ENCODE measurements around the gene APOOL.
"Not testable (repeated sequence)": the region's sequence is repeated elsewhere in the genome, so short reads cannot be mapped to it uniquely, and the experiment has no call there.

Gene APOOL

DNA sequence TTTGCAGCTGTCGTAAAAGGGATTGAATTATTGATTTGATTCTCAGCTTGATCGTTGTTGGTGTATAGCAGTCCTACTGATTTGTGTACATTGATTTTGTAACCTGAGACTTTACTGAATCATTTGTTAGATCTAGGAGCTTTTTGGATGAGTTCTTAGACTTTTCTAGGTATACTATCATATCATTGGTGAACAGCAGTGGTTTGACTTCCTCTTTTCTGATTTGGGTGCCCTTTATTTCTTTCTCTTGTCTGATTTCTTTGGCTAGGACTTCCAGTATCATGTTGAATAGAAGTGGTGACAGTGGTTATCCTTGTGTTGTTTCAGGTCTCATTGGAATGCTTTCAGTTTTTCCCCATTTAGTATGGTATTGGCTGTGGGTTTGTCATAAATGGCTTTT, 8.4 kb downstream of the APOOL start:
- in situ Hi-C loops (cut with MboI; ENCODE audit: low sequenced_read_pairs, unreplicated experiment), result no loop called here
- DNase-seq (ENCODE audit: low spot score), result no peak

DNA sequence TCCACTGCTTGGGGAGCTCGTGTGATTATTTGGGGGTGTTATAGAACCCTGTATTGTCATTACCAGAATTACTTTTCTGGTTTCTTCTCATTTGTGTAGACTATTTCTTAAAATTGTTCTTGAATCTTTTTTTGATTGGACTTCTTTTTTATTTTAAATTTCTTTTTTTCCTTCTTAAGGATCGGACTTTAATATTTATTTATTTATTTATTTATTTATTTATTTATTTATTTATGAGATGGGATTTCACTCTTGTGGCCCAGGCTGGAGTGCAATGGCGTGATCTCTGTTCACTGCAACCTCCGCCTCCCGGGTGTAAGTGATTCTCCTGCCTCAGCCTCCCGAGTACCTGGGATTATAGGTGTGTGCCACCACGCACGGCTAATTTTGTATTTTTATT, 11.7 kb downstream of the APOOL start:
- in situ Hi-C loops (cut with MboI; ENCODE audit: low sequenced_read_pairs, unreplicated experiment); DNase-seq (ENCODE audit: low spot score): not testable (repeated sequence)

More for the DNA sequence above, 8.4 kb downstream of the APOOL start:
- TF ChIP-seq, protein P1, sequence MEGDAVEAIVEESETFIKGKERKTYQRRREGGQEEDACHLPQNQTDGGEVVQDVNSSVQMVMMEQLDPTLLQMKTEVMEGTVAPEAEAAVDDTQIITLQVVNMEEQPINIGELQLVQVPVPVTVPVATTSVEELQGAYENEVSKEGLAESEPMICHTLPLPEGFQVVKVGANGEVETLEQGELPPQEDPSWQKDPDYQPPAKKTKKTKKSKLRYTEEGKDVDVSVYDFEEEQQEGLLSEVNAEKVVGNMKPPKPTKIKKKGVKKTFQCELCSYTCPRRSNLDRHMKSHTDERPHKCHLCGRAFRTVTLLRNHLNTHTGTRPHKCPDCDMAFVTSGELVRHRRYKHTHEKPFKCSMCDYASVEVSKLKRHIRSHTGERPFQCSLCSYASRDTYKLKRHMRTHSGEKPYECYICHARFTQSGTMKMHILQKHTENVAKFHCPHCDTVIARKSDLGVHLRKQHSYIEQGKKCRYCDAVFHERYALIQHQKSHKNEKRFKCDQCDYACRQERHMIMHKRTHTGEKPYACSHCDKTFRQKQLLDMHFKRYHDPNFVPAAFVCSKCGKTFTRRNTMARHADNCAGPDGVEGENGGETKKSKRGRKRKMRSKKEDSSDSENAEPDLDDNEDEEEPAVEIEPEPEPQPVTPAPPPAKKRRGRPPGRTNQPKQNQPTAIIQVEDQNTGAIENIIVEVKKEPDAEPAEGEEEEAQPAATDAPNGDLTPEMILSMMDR (IDR thresholded peaks at IDR 0.05; ENCODE audit: borderline replicate concordance, control extremely low read depth, extremely low read depth, insufficient read depth, missing control alignments), result no peak

DNA sequence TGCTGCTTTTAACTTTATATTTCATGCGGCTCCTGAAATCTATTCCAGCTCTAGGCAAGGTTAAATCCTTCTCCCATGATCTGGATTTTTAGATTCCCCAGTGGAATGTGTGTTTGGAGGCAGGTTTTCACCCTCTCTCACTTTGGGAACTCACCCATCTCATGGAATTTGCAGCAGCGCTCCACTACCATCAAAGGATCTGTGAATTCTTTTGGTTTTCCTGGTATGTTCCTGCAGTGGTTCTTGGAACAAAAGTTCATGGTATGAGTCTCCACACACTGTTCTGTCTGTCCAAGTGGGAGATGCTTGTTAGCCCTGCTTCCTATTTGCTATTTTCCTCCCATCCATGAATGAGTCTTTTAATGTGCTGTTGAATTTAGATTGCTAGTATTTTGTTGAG, 14.0 kb downstream of the APOOL start:
- in situ Hi-C loops (cut with MboI; ENCODE audit: low sequenced_read_pairs, unreplicated experiment), result no loop called here
- TF ChIP-seq, protein P1 (IDR thresholded peaks at IDR 0.05; ENCODE audit: borderline replicate concordance, control extremely low read depth, extremely low read depth, insufficient read depth, missing control alignments), result no peak
- DNase-seq (ENCODE audit: low spot score), result no peak

DNA sequence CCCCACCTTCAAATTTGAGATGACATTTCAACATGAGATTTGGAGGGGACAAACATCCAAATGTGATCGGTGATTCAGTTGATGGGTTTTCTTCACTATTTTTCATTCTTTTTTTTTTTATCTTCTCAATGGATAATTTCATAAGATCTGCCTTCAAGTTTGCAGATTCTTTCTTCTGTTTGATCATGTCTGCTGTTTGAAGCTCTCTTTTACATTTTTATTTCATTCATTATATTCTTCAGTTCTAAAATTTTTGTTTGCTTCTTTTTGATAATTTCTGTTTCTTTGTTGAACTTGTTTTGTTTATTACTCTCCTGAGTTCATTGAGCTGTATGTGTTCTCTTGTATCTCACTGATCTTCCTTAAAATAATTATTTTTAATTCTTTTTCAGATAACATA, 14.8 kb downstream of the APOOL start:
- DNase-seq (ENCODE audit: low spot score), result no peak
- in situ Hi-C loops (cut with MboI; ENCODE audit: low sequenced_read_pairs, unreplicated experiment), result no loop called here
- TF ChIP-seq, protein P1 (IDR thresholded peaks at IDR 0.05; ENCODE audit: borderline replicate concordance, control extremely low read depth, extremely low read depth, insufficient read depth, missing control alignments), result no peak

DNA sequence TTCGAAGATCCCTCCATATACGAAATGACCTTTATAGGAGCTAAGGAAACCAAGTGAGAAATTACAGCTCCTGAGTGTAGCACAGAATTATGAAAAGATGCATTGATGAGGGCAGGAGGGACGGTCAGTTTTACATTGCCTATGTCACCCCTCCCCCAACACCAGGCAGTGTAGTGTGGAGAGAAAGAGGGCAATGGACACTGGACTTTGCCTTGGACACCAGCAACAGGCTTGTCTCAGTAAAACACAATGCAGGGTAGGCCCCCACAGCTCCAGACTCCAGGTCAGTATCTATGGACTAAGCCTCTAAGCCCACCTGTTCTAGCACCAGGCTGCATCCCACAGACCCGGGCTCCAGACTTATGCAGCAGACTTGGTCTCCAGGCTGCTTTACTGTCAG, 16.5 kb downstream of the APOOL start:
- TF ChIP-seq, protein P1 (IDR thresholded peaks at IDR 0.05; ENCODE audit: borderline replicate concordance, control extremely low read depth, extremely low read depth, insufficient read depth, missing control alignments), result no peak
- no peak for DNase-seq (ENCODE audit: low spot score)
- in situ Hi-C loops (cut with MboI; ENCODE audit: low sequenced_read_pairs, unreplicated experiment), result no loop called here

DNA sequence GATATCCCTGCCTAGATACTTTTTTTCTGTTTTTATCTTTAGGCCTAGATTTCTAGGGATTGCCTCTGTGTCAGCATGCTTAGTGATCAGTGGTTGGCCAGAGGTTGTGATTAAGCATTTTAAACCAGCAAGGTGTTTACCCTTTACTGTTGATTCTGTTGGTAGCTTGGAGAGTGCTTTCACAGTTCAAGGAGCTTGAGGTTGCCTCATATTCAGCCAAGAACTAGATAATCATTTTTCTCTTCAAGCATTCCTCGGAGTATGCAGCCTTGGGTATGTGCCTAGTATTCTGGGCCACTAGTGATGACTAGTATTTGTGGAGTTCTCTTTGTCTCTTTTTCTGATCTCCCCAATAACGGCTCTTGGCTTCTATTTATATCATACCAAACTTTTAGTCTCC, 20.4 kb downstream of the APOOL start:
- DNase-seq (ENCODE audit: low spot score), result no peak
- TF ChIP-seq, protein P1 (IDR thresholded peaks at IDR 0.05; ENCODE audit: borderline replicate concordance, control extremely low read depth, extremely low read depth, insufficient read depth, missing control alignments), result no peak
- in situ Hi-C loops (cut with MboI; ENCODE audit: low sequenced_read_pairs, unreplicated experiment), result no loop called here

DNA sequence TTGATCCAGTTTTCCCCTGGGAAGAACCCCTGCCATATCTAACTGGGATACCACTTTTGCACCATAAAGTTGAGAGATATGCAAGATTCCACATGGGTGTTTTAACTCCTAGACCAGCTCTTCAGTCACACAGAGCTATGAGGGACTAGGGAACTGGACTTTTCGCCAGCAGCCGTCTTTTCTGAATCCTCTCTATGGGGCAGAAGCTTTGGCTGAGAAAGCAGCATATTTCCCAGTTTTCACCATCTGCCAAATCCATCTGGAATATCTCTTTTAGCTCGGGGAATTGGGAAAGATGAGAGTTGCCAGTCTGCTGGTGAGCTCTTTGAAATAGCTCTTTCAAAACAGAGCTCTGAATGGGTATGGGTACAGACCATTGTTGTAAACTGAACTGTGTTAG, 20.9 kb downstream of the APOOL start:
- TF ChIP-seq, protein P1 (IDR thresholded peaks at IDR 0.05; ENCODE audit: borderline replicate concordance, control extremely low read depth, extremely low read depth, insufficient read depth, missing control alignments), result no peak
- in situ Hi-C loops (cut with MboI; ENCODE audit: low sequenced_read_pairs, unreplicated experiment), result no loop called here
- no peak for DNase-seq (ENCODE audit: low spot score)

Data from GM13976 (cell line).